ENCODE data around the gene ATAD3A.
"Not testable (repeated sequence)": the region's sequence is repeated elsewhere in the genome, so short reads cannot be mapped to it uniquely, and the experiment has no call there.

Gene ATAD3A

GRCh38 chr1:1553821-1554494 lies 42.0 kb downstream of the ATAD3A start:
- DNase-seq (ENCODE audit: low read depth in 1 of 2, low spot score in 1 of 2), result no peak

GRCh38 chr1:1554550-1554925 lies 42.6 kb downstream of the ATAD3A start:
- DNase-seq (ENCODE audit: low read depth in 1 of 2, low spot score in 1 of 2), result no peak

DNA sequence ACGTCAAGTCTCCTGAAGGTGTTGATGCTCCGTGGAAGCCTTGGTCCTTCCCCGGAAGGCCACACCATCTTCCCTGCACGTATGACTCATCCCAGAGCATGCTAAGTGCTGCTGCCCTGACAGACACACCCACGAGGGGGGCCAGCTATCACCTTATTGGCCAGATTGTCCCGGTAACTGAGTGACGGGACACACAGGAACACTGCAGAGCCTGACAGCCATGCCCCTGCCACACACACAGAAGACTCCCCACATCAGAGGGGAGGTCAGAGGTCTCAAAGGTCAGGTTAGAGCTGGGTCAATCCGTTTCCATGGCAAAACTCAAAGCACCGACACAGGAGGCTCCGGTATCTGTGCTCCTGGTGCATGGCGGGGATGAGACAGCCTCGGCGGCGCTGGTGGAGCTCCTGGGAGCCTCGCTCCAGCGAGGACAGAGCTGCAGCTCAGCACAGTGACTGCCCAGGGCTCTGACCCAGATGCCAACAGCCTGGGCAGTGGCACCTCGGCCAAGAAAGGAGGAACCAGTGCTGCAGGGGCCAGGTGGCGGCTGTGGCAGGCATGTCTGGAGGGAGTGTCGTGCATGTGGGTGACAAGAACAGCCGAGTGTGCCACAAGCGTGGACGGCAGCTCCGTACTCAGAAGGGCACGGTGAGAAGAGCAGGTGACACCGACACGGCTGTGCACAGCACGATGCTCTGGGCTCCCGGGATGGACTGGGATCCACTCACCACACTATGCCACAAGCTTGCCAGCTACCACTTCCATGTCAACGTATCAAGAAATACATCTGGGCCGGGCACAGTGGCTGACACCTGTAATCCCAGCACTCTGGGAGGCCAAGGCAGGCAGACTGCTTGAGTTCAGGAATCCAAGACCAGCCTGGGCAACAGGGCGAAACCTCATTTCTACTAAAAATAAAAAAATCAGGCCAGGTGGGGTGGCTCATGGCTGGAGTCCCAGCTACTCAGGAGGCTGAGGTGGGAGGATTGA lies 43.3 kb downstream of the ATAD3A start:
- no peak for DNase-seq (ENCODE audit: low read depth in 1 of 2, low spot score in 1 of 2)

DNA sequence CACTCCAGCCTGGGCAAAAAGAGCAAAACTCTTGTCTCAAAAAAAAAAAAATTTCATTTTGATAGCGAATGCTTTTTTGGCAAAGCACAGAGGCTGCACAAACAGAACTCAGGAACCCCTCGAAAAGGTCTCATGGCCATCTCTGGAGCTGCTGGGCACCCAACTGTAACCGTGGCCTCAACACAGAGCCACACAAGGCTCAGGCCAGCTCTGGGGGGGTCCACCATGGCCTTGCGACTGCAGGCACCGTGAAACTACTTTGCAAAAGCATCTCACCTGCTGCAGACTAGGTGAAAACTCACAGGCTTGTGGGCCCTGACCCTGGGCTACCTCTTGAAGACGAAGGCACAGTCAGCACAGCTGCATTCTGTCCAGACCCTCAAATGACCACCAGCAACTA lies 44.5 kb downstream of the ATAD3A start:
- no peak for DNase-seq (ENCODE audit: low read depth in 1 of 2, low spot score in 1 of 2)

DNA sequence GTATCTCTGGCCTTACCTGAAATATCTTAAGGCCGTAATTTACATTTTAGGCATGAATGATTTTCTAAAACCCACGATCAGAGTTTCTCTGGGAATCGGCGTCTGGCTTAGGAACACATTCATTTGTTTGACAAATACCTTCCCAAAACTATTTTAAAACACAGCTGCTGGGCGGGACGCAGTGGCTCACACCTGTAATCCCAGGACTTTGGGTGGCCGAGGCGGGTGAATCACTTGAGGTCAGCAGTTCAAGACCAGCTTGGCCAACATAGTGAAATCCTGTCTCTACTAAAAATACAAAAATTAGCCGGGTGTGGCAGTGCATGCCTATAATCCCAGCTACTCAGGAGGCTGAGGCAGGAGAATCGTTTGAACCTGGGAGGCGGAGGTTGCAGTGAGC lies 45.0 kb downstream of the ATAD3A start:
- DNase-seq (ENCODE audit: low read depth in 1 of 2, low spot score in 1 of 2), result not testable (repeated sequence)

DNA sequence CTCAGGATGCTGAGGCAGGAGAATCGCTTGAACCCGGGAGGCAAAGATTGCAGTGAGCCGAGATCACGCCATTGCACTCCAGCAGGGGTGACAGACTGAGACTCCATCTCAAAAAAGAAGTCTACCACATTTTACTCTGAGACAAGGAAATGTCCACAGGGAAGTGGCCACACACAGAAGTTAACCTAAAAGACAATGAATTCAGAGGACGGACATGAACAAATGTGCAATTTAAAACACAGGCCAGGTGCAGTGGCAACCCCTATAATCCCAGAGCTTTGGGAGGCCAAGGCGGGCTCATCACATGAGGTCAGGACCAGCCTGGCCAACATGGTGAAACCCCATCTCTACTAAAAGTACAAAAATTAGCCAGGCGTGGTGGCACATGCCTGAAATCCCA lies 45.7 kb downstream of the ATAD3A start:
- not testable (repeated sequence) for DNase-seq (ENCODE audit: low read depth in 1 of 2, low spot score in 1 of 2)

DNA sequence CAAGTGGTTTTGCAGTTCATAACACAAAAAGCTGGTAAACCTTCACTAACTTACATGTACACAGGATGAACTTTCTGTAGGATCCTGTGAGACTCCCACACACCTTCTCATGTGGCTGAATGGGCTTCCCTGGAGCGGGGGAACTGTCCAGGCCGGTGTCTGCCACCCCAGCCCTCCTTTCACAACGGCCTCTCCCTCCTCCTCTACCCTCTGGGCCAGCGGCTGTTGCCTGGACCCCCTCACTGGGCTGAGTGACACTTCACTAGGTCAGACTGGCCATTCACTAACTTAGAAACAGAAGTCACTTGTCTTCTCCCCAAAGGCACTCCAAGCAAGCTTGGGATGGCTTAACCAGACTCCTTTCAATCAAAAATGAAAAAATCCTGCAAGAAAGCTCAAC lies 46.6 kb downstream of the ATAD3A start:
- DNase-seq (ENCODE audit: low read depth in 1 of 2, low spot score in 1 of 2), result no peak

GRCh38 chr1:1559066-1559465 lies 47.1 kb downstream of the ATAD3A start:
- no peak for DNase-seq (ENCODE audit: low read depth in 1 of 2, low spot score in 1 of 2)

DNA sequence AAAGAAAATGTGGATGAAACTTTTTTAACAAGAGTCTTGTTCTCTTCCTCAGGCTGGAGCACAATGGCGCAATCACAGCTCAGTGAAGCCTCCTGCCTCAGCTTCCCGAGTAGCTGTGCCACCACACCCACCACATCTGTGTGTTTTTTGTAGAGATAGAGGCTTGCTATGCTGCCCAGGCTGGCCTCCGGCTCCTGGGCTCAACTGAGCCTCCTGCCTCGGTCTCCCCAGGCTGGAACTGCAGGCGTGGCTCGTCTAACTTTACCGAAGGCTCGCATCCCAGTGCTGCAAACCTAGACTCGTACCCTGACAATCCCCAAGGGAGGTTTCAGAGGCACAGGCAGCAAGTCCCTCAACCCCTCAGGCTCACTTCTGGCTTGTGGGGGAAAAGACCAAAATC lies 48.2 kb downstream of the ATAD3A start:
- no peak for DNase-seq (ENCODE audit: low read depth in 1 of 2, low spot score in 1 of 2)

GRCh38 chr1:1561801-1562470 lies 50.0 kb downstream of the ATAD3A start:
- DNase-seq (ENCODE audit: low read depth in 1 of 2, low spot score in 1 of 2), result no peak

DNA sequence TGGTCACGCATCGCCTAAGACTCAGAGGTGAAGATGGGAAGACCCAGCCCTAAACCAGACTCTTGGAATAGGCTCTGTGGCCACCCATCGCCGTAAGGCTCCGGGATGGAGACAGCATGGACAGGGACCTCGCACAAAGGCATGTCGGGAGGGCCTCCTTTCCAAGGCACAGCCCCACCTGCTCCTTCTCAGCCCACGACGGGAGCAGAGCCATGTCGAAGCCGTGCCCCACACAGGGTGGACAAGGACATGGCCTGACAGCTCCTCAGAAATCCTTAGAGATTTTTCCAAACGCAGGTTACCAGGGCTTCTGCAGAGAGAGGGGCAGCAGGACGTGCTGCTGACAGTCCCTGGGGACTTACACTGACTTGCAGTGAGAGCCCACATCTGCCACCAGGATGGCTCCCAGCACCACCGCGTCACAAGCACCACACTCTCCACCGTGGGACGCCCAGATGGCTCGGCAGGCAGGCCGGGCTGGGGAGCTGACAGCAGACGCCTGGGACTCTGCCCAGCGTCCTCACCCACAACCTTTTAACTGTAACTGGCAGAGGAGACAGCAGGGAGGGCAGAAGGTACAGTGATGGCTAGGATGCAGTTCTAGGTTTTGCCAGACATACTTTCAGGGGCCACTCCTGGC lies 50.7 kb downstream of the ATAD3A start:
- no peak for DNase-seq (ENCODE audit: low read depth in 1 of 2, low spot score in 1 of 2)

DNA sequence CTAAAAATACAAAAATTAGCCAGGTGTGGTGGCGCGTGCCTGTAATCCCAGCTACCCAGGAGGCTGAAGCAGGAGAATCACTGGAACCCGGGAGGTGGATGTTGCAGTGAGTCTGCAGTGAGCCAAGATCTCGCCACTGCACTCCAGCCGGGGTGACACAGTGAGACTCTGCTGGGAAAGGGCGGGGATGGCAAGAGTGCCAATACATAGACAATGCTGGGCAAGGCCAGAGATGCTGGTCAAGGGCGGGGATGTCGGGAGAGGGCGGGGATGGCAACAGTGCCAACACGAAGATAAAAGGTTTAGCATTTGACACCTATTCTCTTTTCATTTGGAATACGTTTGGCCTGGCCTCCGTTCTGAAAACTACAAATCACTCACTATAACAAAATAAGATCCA lies 51.7 kb downstream of the ATAD3A start:
- DNase-seq (ENCODE audit: low read depth in 1 of 2, low spot score in 1 of 2), result no peak

DNA sequence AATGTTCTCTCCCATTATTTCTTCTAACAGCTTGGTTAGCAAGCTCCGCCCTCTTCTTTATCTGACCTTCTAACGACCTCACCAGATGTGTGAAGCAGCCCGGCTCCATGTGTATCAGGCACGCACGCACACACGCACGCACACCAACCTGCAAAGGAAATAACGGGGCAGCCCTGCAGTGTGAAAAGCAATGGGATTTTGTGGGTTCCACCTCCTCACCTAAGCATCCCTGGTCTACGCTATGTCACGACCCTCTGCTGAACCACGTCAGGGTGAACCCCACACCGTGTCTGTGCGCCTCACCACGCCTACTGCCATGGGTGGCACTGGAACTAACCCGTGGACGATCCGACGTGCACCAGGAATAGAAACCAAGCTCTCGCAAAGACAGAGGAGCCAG lies 52.3 kb downstream of the ATAD3A start:
- DNase-seq (ENCODE audit: low read depth in 1 of 2, low spot score in 1 of 2), result no peak

GRCh38 chr1:1565340-1565739 lies 53.4 kb downstream of the ATAD3A start:
- no peak for DNase-seq (ENCODE audit: low read depth in 1 of 2, low spot score in 1 of 2)

- no peak for DNase-seq (ENCODE audit: low read depth in 1 of 2, low spot score in 1 of 2)
Observed at GRCh38 chr1:1567152-1567875, 55.4 kb downstream of the ATAD3A start.

DNA sequence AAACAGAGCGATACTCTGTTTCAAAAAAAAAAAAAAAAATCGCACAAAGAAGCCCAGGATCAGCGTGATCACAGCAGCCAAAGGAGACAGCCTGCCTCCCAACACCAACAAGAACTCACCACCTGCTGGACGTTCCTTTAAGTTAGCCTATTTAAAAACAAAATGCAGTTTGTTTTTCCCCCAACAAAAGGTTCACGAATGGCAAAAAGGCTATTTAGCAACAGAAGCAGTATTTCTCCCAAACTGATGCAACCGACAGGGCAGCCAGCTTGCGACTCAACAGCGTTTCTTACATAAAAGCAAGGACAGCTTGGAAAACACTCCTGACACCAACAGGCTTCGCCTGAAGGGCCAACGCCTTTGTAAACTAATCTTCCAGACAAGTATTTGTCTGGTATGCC lies 55.9 kb downstream of the ATAD3A start:
- DNase-seq (ENCODE audit: low read depth in 1 of 2, low spot score in 1 of 2), result no peak

- DNase-seq (ENCODE audit: low read depth in 1 of 2, low spot score in 1 of 2), result no peak
Observed at GRCh38 chr1:1569341-1569740, 57.4 kb downstream of the ATAD3A start.

DNA sequence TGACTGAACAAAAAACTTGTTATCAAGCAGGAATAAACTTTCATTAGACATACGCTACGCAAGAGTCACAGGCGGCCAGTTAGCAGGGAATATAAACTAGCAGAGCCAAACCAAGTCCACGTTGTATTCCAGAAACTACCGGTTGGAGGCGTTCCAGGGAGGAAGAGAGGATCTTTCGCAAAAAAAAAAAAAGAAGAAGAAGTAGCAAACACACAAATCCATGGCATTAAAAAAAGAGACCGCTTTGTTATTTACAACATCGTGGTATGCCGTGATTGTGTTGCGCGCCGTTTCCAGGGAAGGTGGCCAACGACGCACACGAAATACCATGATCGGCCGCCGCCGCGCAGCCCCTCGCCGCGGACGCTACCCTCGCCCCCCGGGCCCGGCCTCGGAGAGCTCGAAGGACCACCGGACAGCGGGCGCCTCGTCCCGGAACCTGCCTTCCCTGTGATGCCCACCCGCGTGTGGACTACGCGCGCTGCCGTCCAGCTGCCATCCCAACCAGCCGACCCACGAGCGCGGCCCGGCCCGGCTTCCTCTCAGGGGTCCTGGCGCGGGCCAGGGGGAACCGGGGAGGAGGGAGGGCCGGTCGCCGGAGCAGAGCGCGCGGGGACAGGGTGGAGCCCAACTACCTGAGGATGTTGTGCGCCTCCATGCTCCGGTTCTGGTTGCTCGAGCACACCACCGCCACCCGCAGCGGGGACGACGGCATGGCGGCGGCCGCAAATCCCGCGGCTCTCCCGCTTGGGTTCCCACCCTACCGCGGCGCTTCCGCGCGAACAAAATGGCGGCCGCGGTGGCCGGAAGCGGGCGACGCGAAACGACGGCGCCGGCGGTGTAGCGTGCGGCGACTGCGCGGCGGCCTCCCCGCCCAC lies 62.1 kb downstream of the ATAD3A start:
- peak; percentile 35 to 68 for DNase-seq (ENCODE audit: low read depth in 1 of 2, low spot score in 1 of 2)

GRCh38 chr1:1574721-1575537 lies 63.0 kb downstream of the ATAD3A start, which contains the start of gene SSU72:
TSS of gene SSU72 (minus strand) at chr1:1574863. CDS start at chr1:1574557, 306 bp downstream.
- DNase-seq (ENCODE audit: low read depth in 1 of 2, low spot score in 1 of 2), result peak; percentile 88

All from activated T-helper 1 cell treated with anti-CD3 and anti-CD28 coated beads, Interleukin-2, amount 50 U/mL, for 16 hours (primary cell).